GM19328 (cell line): ENCODE data around the gene SHMT2.

Experiments
- ATAC-seq: cut with Tn5 transposase; IDR thresholded peaks from one replicate; pipeline ENCODE4 v1.9.1; 2021; ENCODE audit warnings: mild to moderate bottlenecking, moderate library complexity; ENCODE audit not compliant: unreplicated experiment

The SHMT2 gene

GRCh38 chr12:57225680-57226210, 3.8 kb upstream of the SHMT2 start:
- no peak for ATAC-seq

- no peak for ATAC-seq
Measured at GRCh38 chr12:57226588-57227314, 2.8 kb upstream of the SHMT2 start.

- ATAC-seq: no peak
Measured at GRCh38 chr12:57227315-57228115, 2.0 kb upstream of the SHMT2 start.

DNA sequence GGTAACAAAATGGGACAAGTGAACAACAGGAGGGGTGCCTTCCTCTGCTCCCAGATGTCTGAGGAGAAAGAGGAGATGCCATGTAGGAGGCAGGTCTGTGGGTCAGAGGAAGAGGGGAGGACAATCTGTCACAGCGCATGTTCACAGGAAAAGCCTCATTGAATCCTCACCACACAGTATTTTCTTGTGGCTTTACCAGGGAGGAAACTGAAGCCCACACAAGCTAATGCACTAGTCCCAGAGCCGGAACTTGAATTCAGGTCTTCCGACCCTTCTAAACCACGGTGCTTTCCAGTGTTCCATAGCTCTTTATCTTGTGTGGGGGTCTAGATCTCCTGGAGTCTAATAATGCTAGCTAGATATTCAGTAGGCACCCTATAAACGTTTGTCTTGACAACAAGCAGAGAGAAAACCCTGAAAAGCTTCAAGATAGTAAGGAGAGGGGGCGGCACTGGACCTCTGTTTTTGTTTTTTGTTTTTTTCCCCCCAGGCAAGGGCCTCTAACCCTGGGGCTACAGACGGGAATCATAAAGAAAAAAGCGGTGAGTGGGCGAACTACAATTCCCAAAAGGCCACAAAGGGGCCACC, 371 bp upstream of the SHMT2 start:
- ATAC-seq: no peak

- no peak for ATAC-seq
Measured at GRCh38 chr12:57230381-57231155, 1.1 kb downstream of the SHMT2 start.

GRCh38 chr12:57231276-57232021, 1.9 kb downstream of the SHMT2 start:
- ATAC-seq: no peak

GRCh38 chr12:57232156-57232756, 2.7 kb downstream of the SHMT2 start:
- ATAC-seq: no peak

- no peak for ATAC-seq
Measured at GRCh38 chr12:57233357-57234232, 4.1 kb downstream of the SHMT2 start.

- ATAC-seq: no peak
Measured at GRCh38 chr12:57234233-57234570, 4.7 kb downstream of the SHMT2 start.

GRCh38 chr12:57234571-57235016, 5.1 kb downstream of the SHMT2 start:
- no peak for ATAC-seq

DNA sequence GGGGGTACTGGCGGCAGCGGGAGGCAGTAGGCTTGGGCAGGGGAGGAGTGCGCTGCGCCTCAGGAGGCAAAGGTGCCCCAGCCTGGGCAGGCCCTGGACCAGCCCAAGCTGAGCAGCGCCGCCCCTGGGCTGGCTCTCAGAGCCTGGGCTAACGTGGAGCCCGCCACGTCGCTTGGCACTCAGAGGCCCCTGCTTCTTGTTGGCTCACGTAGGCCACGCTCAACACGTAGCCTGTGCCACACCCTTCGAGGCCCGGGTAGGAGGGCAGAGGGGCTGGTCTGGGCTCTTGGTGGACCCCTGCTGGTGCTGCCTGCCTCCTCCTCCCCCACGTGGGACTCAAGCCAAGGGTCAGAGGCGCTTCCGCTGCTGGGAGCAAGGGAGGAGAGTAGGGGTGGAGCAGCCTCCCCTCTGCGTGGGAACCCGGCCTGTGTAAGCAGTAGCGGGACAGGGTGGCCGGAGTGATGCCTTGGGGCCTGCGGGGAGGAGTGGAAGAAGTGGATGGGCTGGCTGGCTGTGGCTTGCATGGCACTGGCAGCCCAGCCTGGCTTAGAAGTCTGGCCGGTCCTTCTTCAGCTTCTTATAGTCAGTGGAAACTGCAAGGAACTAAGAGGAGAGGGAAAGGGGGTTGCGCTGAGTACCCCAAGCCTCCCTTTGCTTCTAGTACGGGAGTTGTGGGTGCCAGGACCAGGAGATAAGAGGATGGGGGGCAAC, 5.7 kb downstream of the SHMT2 start:
- ATAC-seq: no peak

DNA sequence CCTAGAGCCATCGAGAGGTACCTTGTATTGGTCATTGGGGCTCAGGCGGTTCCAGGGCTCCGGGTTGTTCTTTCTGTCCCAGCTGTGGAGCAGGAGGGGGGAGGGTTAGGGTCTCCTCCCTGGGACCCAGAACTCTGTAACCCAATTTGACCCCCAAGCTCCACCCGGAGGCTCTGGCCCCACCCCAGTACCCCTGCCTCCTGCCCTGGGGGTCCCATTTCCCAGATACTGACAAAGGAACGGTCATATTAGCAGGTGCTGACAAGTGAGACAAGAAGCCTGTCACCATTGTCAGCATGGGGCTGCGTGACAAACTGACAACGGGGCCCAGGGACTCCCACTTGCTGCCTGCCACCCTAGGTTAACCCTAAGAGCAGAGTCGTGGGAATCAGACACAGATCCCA, 6.2 kb downstream of the SHMT2 start:
- no peak for ATAC-seq

GRCh38 chr12:57236201-57236924, 6.9 kb downstream of the SHMT2 start:
- no peak for ATAC-seq

DNA sequence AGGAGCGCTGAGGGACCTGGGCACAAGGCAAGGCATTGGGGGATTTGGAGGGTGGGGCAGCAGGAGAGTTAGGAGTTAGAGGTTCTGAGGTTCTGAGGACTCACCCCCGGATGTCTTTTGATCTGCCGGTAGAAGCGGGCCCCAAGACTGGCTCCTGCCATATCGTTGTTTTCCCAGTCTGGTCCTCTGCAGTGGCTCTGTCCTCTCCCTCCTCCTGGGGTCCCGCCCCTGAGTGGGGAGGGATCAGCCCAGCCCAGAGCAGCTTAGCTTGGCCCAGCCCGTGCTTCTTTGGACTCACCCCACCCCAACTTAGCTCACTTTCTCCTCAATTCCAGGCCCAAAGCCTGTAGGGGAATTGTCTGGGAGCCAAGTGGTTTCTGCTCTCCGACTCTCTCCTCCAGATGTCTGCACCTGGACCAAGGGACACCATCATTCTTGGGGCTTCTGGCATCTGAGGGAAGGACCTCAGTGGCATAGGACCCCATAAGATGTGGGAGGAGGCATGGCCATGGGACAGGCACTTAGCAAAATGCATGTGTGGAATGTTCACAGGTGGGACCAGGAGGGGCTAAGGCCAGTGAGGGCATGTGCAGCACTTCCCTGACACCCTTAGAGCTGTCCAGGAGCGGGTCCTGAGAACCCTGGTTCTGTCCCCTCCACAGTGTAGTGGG, 7.5 kb downstream of the SHMT2 start:
- no peak for ATAC-seq

GRCh38 chr12:57237596-57237931, 8.1 kb downstream of the SHMT2 start:
- ATAC-seq: no peak

DNA sequence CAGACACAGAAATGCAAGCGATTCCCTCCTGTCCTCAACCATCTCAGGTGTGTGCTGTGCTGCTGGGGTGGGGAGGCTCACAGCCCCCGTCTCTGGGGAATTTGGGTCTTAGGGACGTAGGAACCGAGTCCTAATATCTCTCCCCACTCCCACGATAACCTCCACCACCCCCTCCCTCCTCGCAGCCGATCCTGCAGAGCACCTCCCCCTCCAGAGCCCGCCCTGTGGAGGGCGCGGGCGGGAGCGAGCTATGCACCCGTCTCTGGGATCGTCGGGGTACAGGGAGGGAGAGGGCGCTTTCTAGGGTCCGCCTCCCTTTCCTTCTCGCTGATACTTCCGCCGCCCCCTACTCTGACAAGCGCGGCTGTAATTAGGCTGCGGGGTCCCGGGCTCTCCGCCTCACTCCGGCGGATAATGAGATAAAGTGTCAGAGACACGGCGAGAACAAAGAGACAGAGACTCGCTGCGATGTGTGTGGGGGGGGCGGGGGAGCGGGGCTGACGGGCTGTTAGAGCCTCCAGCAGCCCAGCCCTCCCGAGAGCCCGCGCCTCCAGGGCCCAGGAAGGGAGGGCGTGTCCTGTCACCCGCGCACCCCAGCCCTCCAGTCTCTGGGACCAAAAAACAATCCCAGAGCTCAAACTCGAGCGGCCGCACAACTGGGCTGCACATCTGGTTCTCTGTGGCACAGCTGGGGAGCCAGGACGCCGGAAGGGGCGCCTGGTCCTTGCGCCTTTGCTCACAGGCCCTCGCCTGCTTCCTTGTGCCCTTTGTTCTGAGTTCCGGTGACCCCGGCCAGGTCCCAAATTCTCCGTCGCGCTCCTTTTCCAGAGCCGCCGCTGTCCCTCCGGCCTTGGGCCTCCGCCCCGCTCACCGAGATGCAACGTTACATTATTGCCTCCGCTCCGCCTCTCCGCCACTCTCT, 8.7 kb downstream of the SHMT2 start:
- no peak for ATAC-seq
